Panc1 (cell line): ENCODE results near the gene APAF1.

Source experiments
- POLR2AphosphoS5 ChIP-seq: IDR thresholded peaks from 2 replicates; pipeline ENCODE4 v1.6.1; 2012; ENCODE audit warnings: mild to moderate bottlenecking, low read depth, low read length, moderate library complexity
- SIN3A ChIP-seq: IDR thresholded peaks from 2 replicates; pipeline ENCODE4 v1.6.1; 2012; ENCODE audit warnings: low read depth, mild to moderate bottlenecking, low read length, moderate library complexity, borderline replicate concordance; ENCODE audit not compliant: insufficient read depth
- TCF7L2 ChIP-seq: IDR thresholded peaks from 2 replicates; pipeline ENCODE4 v1.6.1; 2011; ENCODE audit warnings: mild to moderate bottlenecking, low read depth, low read length, inconsistent platforms
- TF ChIP-seq, protein P1 (sequence below): fragments of 450-650 bp; IDR thresholded peaks from 2 replicates; pipeline ENCODE4 v1.5.1; 2017; ENCODE audit warnings: mild to moderate bottlenecking
- TF ChIP-seq, protein P2 (sequence below), 2 experiments: IDR thresholded peaks; 2 replicates each; pipeline ENCODE4 v1.6.1; 2011 to 2012; ENCODE audit warnings: low read depth in 2 of 2, control low read depth in 1 of 2, low read length in 1 of 2, mild to moderate bottlenecking in 1 of 2, moderate library complexity in 1 of 2; ENCODE audit not compliant: insufficient read depth in 1 of 2

GRCh38 chr12:98660521-98660920 is 15.4 kb downstream of the APAF1 start:
- TF ChIP-seq, protein P1, sequence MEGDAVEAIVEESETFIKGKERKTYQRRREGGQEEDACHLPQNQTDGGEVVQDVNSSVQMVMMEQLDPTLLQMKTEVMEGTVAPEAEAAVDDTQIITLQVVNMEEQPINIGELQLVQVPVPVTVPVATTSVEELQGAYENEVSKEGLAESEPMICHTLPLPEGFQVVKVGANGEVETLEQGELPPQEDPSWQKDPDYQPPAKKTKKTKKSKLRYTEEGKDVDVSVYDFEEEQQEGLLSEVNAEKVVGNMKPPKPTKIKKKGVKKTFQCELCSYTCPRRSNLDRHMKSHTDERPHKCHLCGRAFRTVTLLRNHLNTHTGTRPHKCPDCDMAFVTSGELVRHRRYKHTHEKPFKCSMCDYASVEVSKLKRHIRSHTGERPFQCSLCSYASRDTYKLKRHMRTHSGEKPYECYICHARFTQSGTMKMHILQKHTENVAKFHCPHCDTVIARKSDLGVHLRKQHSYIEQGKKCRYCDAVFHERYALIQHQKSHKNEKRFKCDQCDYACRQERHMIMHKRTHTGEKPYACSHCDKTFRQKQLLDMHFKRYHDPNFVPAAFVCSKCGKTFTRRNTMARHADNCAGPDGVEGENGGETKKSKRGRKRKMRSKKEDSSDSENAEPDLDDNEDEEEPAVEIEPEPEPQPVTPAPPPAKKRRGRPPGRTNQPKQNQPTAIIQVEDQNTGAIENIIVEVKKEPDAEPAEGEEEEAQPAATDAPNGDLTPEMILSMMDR, result no peak
- TF ChIP-seq, protein P2, sequence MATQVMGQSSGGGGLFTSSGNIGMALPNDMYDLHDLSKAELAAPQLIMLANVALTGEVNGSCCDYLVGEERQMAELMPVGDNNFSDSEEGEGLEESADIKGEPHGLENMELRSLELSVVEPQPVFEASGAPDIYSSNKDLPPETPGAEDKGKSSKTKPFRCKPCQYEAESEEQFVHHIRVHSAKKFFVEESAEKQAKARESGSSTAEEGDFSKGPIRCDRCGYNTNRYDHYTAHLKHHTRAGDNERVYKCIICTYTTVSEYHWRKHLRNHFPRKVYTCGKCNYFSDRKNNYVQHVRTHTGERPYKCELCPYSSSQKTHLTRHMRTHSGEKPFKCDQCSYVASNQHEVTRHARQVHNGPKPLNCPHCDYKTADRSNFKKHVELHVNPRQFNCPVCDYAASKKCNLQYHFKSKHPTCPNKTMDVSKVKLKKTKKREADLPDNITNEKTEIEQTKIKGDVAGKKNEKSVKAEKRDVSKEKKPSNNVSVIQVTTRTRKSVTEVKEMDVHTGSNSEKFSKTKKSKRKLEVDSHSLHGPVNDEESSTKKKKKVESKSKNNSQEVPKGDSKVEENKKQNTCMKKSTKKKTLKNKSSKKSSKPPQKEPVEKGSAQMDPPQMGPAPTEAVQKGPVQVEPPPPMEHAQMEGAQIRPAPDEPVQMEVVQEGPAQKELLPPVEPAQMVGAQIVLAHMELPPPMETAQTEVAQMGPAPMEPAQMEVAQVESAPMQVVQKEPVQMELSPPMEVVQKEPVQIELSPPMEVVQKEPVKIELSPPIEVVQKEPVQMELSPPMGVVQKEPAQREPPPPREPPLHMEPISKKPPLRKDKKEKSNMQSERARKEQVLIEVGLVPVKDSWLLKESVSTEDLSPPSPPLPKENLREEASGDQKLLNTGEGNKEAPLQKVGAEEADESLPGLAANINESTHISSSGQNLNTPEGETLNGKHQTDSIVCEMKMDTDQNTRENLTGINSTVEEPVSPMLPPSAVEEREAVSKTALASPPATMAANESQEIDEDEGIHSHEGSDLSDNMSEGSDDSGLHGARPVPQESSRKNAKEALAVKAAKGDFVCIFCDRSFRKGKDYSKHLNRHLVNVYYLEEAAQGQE (IDR thresholded peaks at IDR 0.05; ENCODE audit: insufficient read depth in 1 of 2, low read depth in 2 of 2, low read length in 1 of 2), result no peak
- TF ChIP-seq TCF7L2 (no peak), POLR2AphosphoS5 (no peak), SIN3A (no peak)
